Measurements from ENCODE around the gene IQGAP3.

- no peak for TF ChIP-seq CTCF (IDR thresholded peaks at IDR 0.05; ENCODE audit: low read depth, low read length)
- no peak for TF ChIP-seq EZH2phosphoT487 (IDR thresholded peaks at IDR 0.05; ENCODE audit: low read depth)
Measured at GRCh38 chr1:156612666-156613065, 40.3 kb upstream of the IQGAP3 start.
